Neural cell (in vitro differentiated cells): ENCODE data around the gene ADAMTS19. TPM values are rescaled to one million over a fixed set of nuclear protein-coding genes. Genes with fewer than 3 reads are reported as not detected.
A peak's percentile ranks its signal among the peaks of the same experiment; 100 is the strongest.

Experiments
- H2AFZ ChIP-seq: fragments of 200-600, 300-800 bp; sonication (generic), shearing (Covaris generic); 2 replicates; pipeline ENCODE4 v1.6.0; 2014; ENCODE audit warnings: low read depth, mild to moderate bottlenecking, antibody characterized with exemption, low read length, moderate library complexity
- H3F3A ChIP-seq: fragments of 200-600 bp; shearing (Covaris generic); 2 replicates; pipeline ENCODE4 v1.6.1; 2016; ENCODE audit warnings: mild to moderate bottlenecking, moderate library complexity, mixed read lengths, antibody characterized with exemption, low read length; ENCODE audit not compliant: insufficient read depth, poor library complexity, severe bottlenecking
- H3K27ac ChIP-seq: fragments of 200-600, 300-800 bp; sonication (generic), shearing (Covaris generic); 2 replicates; pipeline ENCODE4 v1.5.1; 2014; ENCODE audit warnings: mild to moderate bottlenecking, low read length, moderate library complexity
- H3K27me3 ChIP-seq: fragments of 300-800, 200-600 bp; sonication (generic), shearing (Covaris generic); 2 replicates; pipeline ENCODE4 v1.6.0; 2014; ENCODE audit warnings: mild to moderate bottlenecking, low read depth, low read length, moderate library complexity; ENCODE audit not compliant: insufficient read depth
- H3K36me3 ChIP-seq: fragments of 300-800, 200-600 bp; sonication (generic), shearing (Covaris generic); 2 replicates; pipeline ENCODE4 v1.5.1; 2014; ENCODE audit warnings: mild to moderate bottlenecking, antibody characterized with exemption, low read length, moderate library complexity; ENCODE audit not compliant: insufficient read depth
- H3K4me2 ChIP-seq: fragments of 300-800, 200-600 bp; sonication (generic), shearing (Covaris generic); 2 replicates; pipeline ENCODE4 v1.6.0; 2014; ENCODE audit warnings: mild to moderate bottlenecking, low read length
- H3K4me3 ChIP-seq: fragments of 300-800, 200-600 bp; sonication (generic), shearing (Covaris generic); 2 replicates; pipeline ENCODE4 v1.5.1; 2014; ENCODE audit warnings: mild to moderate bottlenecking, low read length, moderate library complexity
- H3K79me2 ChIP-seq: fragments of 200-600 bp; shearing (Covaris generic); replicated peaks from 2 replicates; pipeline ENCODE4 v1.6.0; 2014; ENCODE audit warnings: mild to moderate bottlenecking, low read length, moderate library complexity; ENCODE audit not compliant: insufficient read depth
- H3K9ac ChIP-seq: fragments of 300-800, 200-600 bp; sonication (generic), shearing (Covaris generic); 2 replicates; pipeline ENCODE4 v1.6.1; 2016; ENCODE audit warnings: mild to moderate bottlenecking, low read length, mixed read lengths
- H3K9me2 ChIP-seq: fragments of 200-600 bp; shearing (Covaris generic); 2 replicates; pipeline ENCODE4 v1.6.1; 2016; ENCODE audit warnings: mild to moderate bottlenecking, low read length, mixed read lengths; ENCODE audit not compliant: insufficient read depth
- H3K9me3 ChIP-seq: fragments of 200-600, 300-800 bp; sonication (generic), shearing (Covaris generic); 2 replicates; pipeline ENCODE4 v1.6.1; 2016; ENCODE audit warnings: mild to moderate bottlenecking, mixed run types, low read length, moderate library complexity, mixed read lengths
- H4K20me1 ChIP-seq: fragments of 200-600 bp; shearing (Covaris generic); 2 replicates; pipeline ENCODE4 v1.6.1; 2016; ENCODE audit warnings: mild to moderate bottlenecking, mixed run types; ENCODE audit not compliant: insufficient read depth
- EP300 ChIP-seq: fragments of 450-650 bp; conservative IDR thresholded peaks from 2 replicates; pipeline ENCODE4 v1.6.1; 2014; ENCODE audit warnings: antibody characterized with exemption, mild to moderate bottlenecking, moderate library complexity; ENCODE audit not compliant: poor library complexity, severe bottlenecking
- EZH2 ChIP-seq: fragments of 200-600, 300-800 bp; shearing (Covaris generic), sonication (generic); IDR thresholded peaks from 2 replicates; pipeline ENCODE4 v1.6.1; 2014; ENCODE audit warnings: antibody characterized with exemption, low read length, borderline replicate concordance, mild to moderate bottlenecking; ENCODE audit not compliant: insufficient read depth, poor library complexity, severe bottlenecking
- MXI1 ChIP-seq: fragments of 450-650 bp; conservative IDR thresholded peaks from 2 replicates; pipeline ENCODE4 v1.6.1; 2014; ENCODE audit warnings: antibody characterized with exemption, mild to moderate bottlenecking; ENCODE audit not compliant: poor library complexity, severe bottlenecking
- POLR2AphosphoS5 ChIP-seq: IDR thresholded peaks from 2 replicates; pipeline ENCODE4 v1.6.1; 2012
- RAD21 ChIP-seq: fragments of 450-650 bp; conservative IDR thresholded peaks from 2 replicates; pipeline ENCODE4 v1.6.1; 2014; ENCODE audit warnings: antibody characterized with exemption, mild to moderate bottlenecking, moderate library complexity
- SMC3 ChIP-seq: fragments of 450-650 bp; conservative IDR thresholded peaks from 2 replicates; pipeline ENCODE4 v1.6.1; 2014; ENCODE audit warnings: antibody characterized with exemption, mild to moderate bottlenecking, moderate library complexity; ENCODE audit not compliant: poor library complexity
- TAF1 ChIP-seq: IDR thresholded peaks from 2 replicates; pipeline ENCODE4 v1.6.1; 2012; ENCODE audit warnings: low read depth
- polyA plus RNA-seq: library from polyadenylated mRNA; depleted of rRNA; stranded (reverse); fragments of >200 nt; gene quantifications from 2 replicates; pipeline ENCODE4 v1.2.3, GENCODE V29; 2014
- TF ChIP-seq, protein P1 (sequence below): fragments of 450-650 bp; IDR thresholded peaks from 2 replicates; pipeline ENCODE4 v1.5.1; 2014; ENCODE audit warnings: antibody characterized with exemption, mild to moderate bottlenecking, moderate library complexity; ENCODE audit not compliant: poor library complexity, severe bottlenecking
- TF ChIP-seq, protein P2 (sequence below): IDR thresholded peaks from 2 replicates; pipeline ENCODE4 v1.6.1; 2012; ENCODE audit warnings: borderline replicate concordance

The ADAMTS19 gene
- polyA plus RNA-seq, 1 donor from 2014 or later: 0.12 TPM

DNA sequence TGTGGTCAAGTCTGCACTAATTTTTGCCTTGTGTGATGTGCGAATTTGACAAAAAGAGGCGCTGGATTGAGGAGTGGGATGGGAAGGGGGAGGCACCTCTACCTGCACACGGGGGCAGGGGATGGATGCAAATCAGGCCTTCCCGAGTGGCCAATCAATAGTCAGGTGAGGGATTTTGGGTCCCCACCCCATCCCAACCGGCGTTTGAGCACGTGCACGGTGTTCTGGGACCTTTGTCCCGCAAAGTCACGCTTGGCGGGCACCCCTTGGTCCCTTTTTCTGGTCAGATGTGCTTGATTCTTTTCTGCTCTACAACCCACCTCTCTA, 685 bp upstream of the ADAMTS19 start:
- Histone ChIP-seq H4K20me1 (no peaks in the 10 kb centered on the region), H3K9me2 (no peaks in the 10 kb centered on the region), H2AFZ (no peak overlapping the region), H3K9me3 (no peaks in the 10 kb centered on the region), H3K27ac (no peak overlapping the region), H3K27me3 (peaks cover 54% of the 10 kb centered on the region), H3K4me3 (peak overlapping the region; percentile 71), H3F3A (no peaks in the 10 kb centered on the region), H3K4me2 (peak overlapping the region; percentile 58), H3K36me3 (no peaks in the 10 kb centered on the region), H3K79me2 (no peaks in the 10 kb centered on the region), H3K9ac (peak overlapping the region; percentile 40)
- TF ChIP-seq POLR2AphosphoS5 (no peak), EZH2 (no peak), TAF1 (no peak), RAD21 (no peak), SMC3 (no peak), EP300 (no peak), MXI1 (no peak)
- TF ChIP-seq, protein P1, sequence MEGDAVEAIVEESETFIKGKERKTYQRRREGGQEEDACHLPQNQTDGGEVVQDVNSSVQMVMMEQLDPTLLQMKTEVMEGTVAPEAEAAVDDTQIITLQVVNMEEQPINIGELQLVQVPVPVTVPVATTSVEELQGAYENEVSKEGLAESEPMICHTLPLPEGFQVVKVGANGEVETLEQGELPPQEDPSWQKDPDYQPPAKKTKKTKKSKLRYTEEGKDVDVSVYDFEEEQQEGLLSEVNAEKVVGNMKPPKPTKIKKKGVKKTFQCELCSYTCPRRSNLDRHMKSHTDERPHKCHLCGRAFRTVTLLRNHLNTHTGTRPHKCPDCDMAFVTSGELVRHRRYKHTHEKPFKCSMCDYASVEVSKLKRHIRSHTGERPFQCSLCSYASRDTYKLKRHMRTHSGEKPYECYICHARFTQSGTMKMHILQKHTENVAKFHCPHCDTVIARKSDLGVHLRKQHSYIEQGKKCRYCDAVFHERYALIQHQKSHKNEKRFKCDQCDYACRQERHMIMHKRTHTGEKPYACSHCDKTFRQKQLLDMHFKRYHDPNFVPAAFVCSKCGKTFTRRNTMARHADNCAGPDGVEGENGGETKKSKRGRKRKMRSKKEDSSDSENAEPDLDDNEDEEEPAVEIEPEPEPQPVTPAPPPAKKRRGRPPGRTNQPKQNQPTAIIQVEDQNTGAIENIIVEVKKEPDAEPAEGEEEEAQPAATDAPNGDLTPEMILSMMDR: no peak
- TF ChIP-seq, protein P2, sequence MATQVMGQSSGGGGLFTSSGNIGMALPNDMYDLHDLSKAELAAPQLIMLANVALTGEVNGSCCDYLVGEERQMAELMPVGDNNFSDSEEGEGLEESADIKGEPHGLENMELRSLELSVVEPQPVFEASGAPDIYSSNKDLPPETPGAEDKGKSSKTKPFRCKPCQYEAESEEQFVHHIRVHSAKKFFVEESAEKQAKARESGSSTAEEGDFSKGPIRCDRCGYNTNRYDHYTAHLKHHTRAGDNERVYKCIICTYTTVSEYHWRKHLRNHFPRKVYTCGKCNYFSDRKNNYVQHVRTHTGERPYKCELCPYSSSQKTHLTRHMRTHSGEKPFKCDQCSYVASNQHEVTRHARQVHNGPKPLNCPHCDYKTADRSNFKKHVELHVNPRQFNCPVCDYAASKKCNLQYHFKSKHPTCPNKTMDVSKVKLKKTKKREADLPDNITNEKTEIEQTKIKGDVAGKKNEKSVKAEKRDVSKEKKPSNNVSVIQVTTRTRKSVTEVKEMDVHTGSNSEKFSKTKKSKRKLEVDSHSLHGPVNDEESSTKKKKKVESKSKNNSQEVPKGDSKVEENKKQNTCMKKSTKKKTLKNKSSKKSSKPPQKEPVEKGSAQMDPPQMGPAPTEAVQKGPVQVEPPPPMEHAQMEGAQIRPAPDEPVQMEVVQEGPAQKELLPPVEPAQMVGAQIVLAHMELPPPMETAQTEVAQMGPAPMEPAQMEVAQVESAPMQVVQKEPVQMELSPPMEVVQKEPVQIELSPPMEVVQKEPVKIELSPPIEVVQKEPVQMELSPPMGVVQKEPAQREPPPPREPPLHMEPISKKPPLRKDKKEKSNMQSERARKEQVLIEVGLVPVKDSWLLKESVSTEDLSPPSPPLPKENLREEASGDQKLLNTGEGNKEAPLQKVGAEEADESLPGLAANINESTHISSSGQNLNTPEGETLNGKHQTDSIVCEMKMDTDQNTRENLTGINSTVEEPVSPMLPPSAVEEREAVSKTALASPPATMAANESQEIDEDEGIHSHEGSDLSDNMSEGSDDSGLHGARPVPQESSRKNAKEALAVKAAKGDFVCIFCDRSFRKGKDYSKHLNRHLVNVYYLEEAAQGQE: no peak

DNA sequence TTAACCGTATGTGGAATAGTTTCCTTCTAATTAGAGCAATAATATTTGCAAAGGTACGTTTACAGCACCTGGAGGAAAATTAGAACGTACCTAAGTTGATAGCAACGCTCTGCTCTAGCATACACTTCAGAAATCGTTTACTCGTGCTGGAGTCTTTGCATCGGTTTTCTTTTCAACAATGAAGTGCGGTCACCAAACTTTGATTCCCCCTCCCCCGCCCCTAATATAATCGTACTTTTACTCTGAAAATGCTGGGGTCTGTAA, 506 bp downstream of the ADAMTS19 start:
- Histone ChIP-seq H3K9ac (peak overlapping the region; percentile 39), H4K20me1 (no peaks in the 10 kb centered on the region), H3K79me2 (no peaks in the 10 kb centered on the region), H3K4me2 (peak overlapping the region; percentile 79), H2AFZ (no peak overlapping the region), H3K9me2 (no peaks in the 10 kb centered on the region), H3F3A (no peaks in the 10 kb centered on the region), H3K36me3 (no peaks in the 10 kb centered on the region), H3K9me3 (no peaks in the 10 kb centered on the region), H3K4me3 (peak overlapping the region; percentile 71), H3K27ac (no peak overlapping the region), H3K27me3 (peaks cover 54% of the 10 kb centered on the region)
- TF ChIP-seq, protein P1: no peak
- TF ChIP-seq POLR2AphosphoS5: peak; percentile 17
